OCI-LY7 (cell line): ENCODE results near the gene ZBTB42. TPM values are rescaled to one million over a fixed set of nuclear protein-coding genes. Genes with fewer than 3 reads are reported as not detected.

Source experiments
- BruUV-seq: library from RNA; stranded (reverse); fragments of 400-500 nt; replicated peaks from 2 replicates; lab custom pipeline; 2021; lab: Mats Ljungman, UMichigan
- CTCF ChIA-PET: fragments of 300-600 bp; sonication (Branson Sonifier 250); formaldehyde crosslinking; loops from one replicate; lab custom pipeline; 2022; ENCODE audit warnings: antibody characterized with exemption; ENCODE audit not compliant: unreplicated experiment; lab: Charles Lee
- POLR2A ChIA-PET: fragments of 300-600 bp; sonication (Branson Sonifier 250); formaldehyde crosslinking; loops from one replicate; lab custom pipeline; 2022; ENCODE audit warnings: antibody characterized with exemption; lab: Charles Lee
- DNase-seq: peaks from one replicate; pipeline ENCODE4 v3.0.0-alpha.2; 2015; ENCODE audit warnings: low spot score
- H2AFZ ChIP-seq: fragments of 200-600 bp; sonication (generic), shearing (Covaris generic); 2 replicates; pipeline ENCODE4 v1.6.1; 2014; ENCODE audit warnings: mild to moderate bottlenecking, antibody characterized with exemption, low read length, moderate library complexity
- H3K27ac ChIP-seq: fragments of 200-600 bp; sonication (generic); 2 replicates; pipeline ENCODE4 v1.5.1; 2014; ENCODE audit warnings: mixed run types, low read depth, mild to moderate bottlenecking, moderate library complexity, low read length, inconsistent platforms; ENCODE audit not compliant: poor library complexity, severe bottlenecking
- H3K36me3 ChIP-seq: fragments of 200-600 bp; sonication (generic); 2 replicates; pipeline ENCODE4 v1.6.1; 2014; ENCODE audit warnings: mild to moderate bottlenecking, antibody characterized with exemption, low read length, moderate library complexity, mixed read lengths; ENCODE audit not compliant: insufficient read depth
- H3K4me1 ChIP-seq: fragments of 200-600 bp; sonication (generic); 2 replicates; pipeline ENCODE4 v1.5.1; 2014; ENCODE audit warnings: mild to moderate bottlenecking, low read length; ENCODE audit not compliant: insufficient read depth, poor library complexity, severe bottlenecking
- H3K4me2 ChIP-seq: fragments of 200-600 bp; sonication (generic); 2 replicates; pipeline ENCODE4 v1.6.1; 2014; ENCODE audit warnings: mild to moderate bottlenecking, low read length
- H3K4me3 ChIP-seq: fragments of 200-600 bp; sonication (generic); 2 replicates; pipeline ENCODE4 v1.5.1; 2014; ENCODE audit warnings: mild to moderate bottlenecking, low read depth, low read length; ENCODE audit not compliant: poor library complexity, severe bottlenecking
- H3K79me2 ChIP-seq: fragments of 200-600 bp; sonication (generic); 2 replicates; pipeline ENCODE4 v1.6.1; 2016; ENCODE audit warnings: low read depth, mild to moderate bottlenecking, low read length, moderate library complexity, mixed read lengths; ENCODE audit not compliant: insufficient read depth
- H3K9me2 ChIP-seq: fragments of 200-600 bp; sonication (generic); 2 replicates; pipeline ENCODE4 v1.6.1; 2016; ENCODE audit warnings: mild to moderate bottlenecking, low read length, mixed read lengths; ENCODE audit not compliant: insufficient read depth
- H3K9me3 ChIP-seq: fragments of 200-600 bp; sonication (generic); 2 replicates; pipeline ENCODE4 v1.6.1; 2014; ENCODE audit warnings: mild to moderate bottlenecking, mixed run types, low read length, mixed read lengths
- H4K20me1 ChIP-seq: fragments of 200-600 bp; sonication (generic); 2 replicates; pipeline ENCODE4 v1.6.1; 2014; ENCODE audit warnings: mild to moderate bottlenecking, antibody characterized with exemption, low read length, moderate library complexity, mixed read lengths; ENCODE audit not compliant: insufficient read depth
- EZH2phosphoT487 ChIP-seq: fragments of 200-600 bp; sonication (generic); IDR thresholded peaks from 2 replicates; pipeline ENCODE4 v1.6.1; 2018; ENCODE audit warnings: low read depth, borderline replicate concordance, mild to moderate bottlenecking, mixed run types, antibody characterized with exemption, low read length, moderate library complexity, mixed read lengths
- intact Hi-C: fragments of 100-400 bp; cut with micrococcal nuclease; formaldehyde crosslinking; loops from one replicate; pipeline ENCODE4 v1.10.0; 2022; ENCODE audit not compliant: unreplicated experiment
- total RNA-seq, 2 experiments: library from RNA; depleted of rRNA in 1 of 2; stranded (reverse); fragments of >200 nt in 1 of 2; shearing (Covaris generic) in 1 of 2; gene quantifications; 2 replicates each; pipeline ENCODE4 v1.2.3, GENCODE V29; 2014 to 2022
- TF ChIP-seq, protein P1 (sequence below): fragments of 200-600 bp; sonication (generic); conservative IDR thresholded peaks from 2 replicates; pipeline ENCODE4 v1.5.1; 2014; ENCODE audit warnings: mild to moderate bottlenecking, antibody characterized with exemption, low read length, moderate library complexity, mixed read lengths

Gene ZBTB42
- total RNA-seq, 2 experiments from 2014 or later, result 0.98 to 1.9 TPM

GRCh38 chr14:104792101-104792884 is 8.6 kb upstream of the ZBTB42 start:
- Histone ChIP-seq H3K9me2 (no peaks in the 10 kb centered on the region), H3K36me3 (peaks cover 7% of the 10 kb centered on the region; the same call in 1 of the 2 replicates), H3K79me2 (no peaks in the 10 kb centered on the region), H3K9me3 (no peaks in the 10 kb centered on the region), H3K4me1 (peaks cover 21% of the 10 kb centered on the region), H3K4me2 (no peak overlapping the region), H2AFZ (no peak overlapping the region), H3K27ac (no peak overlapping the region), H3K4me3 (no peak overlapping the region), H4K20me1 (peaks cover 11% of the 10 kb centered on the region; the same call in 1 of the 2 replicates)
- DNase-seq, result no peak
- TF ChIP-seq, protein P1, sequence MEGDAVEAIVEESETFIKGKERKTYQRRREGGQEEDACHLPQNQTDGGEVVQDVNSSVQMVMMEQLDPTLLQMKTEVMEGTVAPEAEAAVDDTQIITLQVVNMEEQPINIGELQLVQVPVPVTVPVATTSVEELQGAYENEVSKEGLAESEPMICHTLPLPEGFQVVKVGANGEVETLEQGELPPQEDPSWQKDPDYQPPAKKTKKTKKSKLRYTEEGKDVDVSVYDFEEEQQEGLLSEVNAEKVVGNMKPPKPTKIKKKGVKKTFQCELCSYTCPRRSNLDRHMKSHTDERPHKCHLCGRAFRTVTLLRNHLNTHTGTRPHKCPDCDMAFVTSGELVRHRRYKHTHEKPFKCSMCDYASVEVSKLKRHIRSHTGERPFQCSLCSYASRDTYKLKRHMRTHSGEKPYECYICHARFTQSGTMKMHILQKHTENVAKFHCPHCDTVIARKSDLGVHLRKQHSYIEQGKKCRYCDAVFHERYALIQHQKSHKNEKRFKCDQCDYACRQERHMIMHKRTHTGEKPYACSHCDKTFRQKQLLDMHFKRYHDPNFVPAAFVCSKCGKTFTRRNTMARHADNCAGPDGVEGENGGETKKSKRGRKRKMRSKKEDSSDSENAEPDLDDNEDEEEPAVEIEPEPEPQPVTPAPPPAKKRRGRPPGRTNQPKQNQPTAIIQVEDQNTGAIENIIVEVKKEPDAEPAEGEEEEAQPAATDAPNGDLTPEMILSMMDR, result no peak
- TF ChIP-seq EZH2phosphoT487, result no peak
- intact Hi-C loops, result no loop called here
- BruUV-seq, result no TSS peak
- ChIA-PET POLR2A (no interaction called here), CTCF (interaction anchor here (0.5 kb wide), 1 partner anchor 84 kb away, joined by 31 read pairs; no protein-coding TSS in a partner anchor)

- Histone ChIP-seq H4K20me1 (peaks cover 9% of the 10 kb centered on the region; the same call in 1 of the 2 replicates), H3K36me3 (peaks cover 4% of the 10 kb centered on the region; the same call in 1 of the 2 replicates), H3K9me3 (no peaks in the 10 kb centered on the region), H3K27ac (no peak overlapping the region), H3K79me2 (no peaks in the 10 kb centered on the region), H3K4me1 (peaks cover 21% of the 10 kb centered on the region), H2AFZ (no peak overlapping the region), H3K4me3 (no peak overlapping the region), H3K4me2 (peak overlapping the region; percentile 100; the same call in 1 of the 2 replicates), H3K9me2 (no peaks in the 10 kb centered on the region)
- DNase-seq, result no peak
- BruUV-seq, result no TSS peak
- TF ChIP-seq EZH2phosphoT487, result no peak
- TF ChIP-seq, protein P1, result no peak
- ChIA-PET POLR2A (no interaction called here), CTCF (no interaction called here)
- intact Hi-C loops, result no loop called here
Measured at GRCh38 chr14:104792945-104793702, 7.8 kb upstream of the ZBTB42 start.

DNA sequence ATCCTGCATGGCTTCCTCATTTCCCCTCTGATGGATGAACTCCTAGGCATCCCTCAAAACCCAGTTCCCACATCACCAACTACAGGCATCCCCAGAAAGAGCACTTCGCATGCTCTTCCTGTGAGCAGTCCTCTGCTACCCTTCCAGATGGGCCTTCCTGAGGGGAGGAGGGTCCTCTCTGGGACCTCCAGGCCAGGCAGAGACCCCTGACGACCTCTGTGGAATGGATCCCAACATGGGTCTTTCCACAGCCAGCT is 7.3 kb upstream of the ZBTB42 start:
- BruUV-seq, result no TSS peak
- no peaks in the 10 kb centered on the region for H3K79me2 ChIP-seq
- ChIA-PET POLR2A (no interaction called here), CTCF (no interaction called here)
- peaks cover 9% of the 10 kb centered on the region; the same call in 1 of the 2 replicates for H4K20me1 ChIP-seq
- intact Hi-C loops, result no loop called here
- H3K27ac ChIP-seq, result no peak overlapping the region
- no peak for TF ChIP-seq EZH2phosphoT487
- TF ChIP-seq, protein P1, result no peak
- H3K4me1 ChIP-seq, result peaks cover 21% of the 10 kb centered on the region
- peak overlapping the region; percentile 93 for H3K4me3 ChIP-seq
- H3K9me2 ChIP-seq, result no peaks in the 10 kb centered on the region
- H3K36me3 ChIP-seq, result peaks cover 4% of the 10 kb centered on the region; the same call in 1 of the 2 replicates
- DNase-seq, result no peak
- H2AFZ ChIP-seq, result no peak overlapping the region
- H3K4me2 ChIP-seq, result peak overlapping the region; percentile 100; the same call in 1 of the 2 replicates
- no peaks in the 10 kb centered on the region for H3K9me3 ChIP-seq
